ENCODE results near the gene DDX31.

DNA sequence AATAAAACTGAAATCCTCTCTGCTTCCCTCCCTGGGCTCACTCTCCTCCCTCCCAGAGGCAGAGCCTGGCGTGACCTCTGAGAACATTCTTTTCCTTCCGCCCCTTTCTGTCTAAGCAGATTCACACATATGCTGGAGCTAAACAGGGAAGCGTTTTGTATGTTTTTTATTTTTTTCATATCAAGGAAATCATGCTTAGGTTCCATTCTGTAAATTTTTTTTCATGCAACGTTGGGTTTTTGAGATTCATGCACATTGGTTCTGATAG is 107.5 kb downstream of the DDX31 start:
- TF ChIP-seq, protein P1, sequence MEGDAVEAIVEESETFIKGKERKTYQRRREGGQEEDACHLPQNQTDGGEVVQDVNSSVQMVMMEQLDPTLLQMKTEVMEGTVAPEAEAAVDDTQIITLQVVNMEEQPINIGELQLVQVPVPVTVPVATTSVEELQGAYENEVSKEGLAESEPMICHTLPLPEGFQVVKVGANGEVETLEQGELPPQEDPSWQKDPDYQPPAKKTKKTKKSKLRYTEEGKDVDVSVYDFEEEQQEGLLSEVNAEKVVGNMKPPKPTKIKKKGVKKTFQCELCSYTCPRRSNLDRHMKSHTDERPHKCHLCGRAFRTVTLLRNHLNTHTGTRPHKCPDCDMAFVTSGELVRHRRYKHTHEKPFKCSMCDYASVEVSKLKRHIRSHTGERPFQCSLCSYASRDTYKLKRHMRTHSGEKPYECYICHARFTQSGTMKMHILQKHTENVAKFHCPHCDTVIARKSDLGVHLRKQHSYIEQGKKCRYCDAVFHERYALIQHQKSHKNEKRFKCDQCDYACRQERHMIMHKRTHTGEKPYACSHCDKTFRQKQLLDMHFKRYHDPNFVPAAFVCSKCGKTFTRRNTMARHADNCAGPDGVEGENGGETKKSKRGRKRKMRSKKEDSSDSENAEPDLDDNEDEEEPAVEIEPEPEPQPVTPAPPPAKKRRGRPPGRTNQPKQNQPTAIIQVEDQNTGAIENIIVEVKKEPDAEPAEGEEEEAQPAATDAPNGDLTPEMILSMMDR (conservative IDR thresholded peaks at IDR 0.05), result no peak
- no peak for TF ChIP-seq EZH2 (IDR thresholded peaks at IDR 0.05; ENCODE audit: low read depth)

Measured in PC-9 (cell line).